GM23248 (cell line): ENCODE measurements around the gene CCDC175.

ENCODE experiments used
- EZH2 ChIP-seq: fragments of 200-600 bp; sonication (generic); IDR thresholded peaks from 2 replicates; pipeline ENCODE4 v1.6.1; 2018; ENCODE audit warnings: antibody characterized with exemption, mild to moderate bottlenecking; ENCODE audit not compliant: insufficient read depth, poor library complexity, severe bottlenecking
- EZH2phosphoT487 ChIP-seq: fragments of 200-600 bp; sonication (generic); IDR thresholded peaks from 2 replicates; pipeline ENCODE4 v1.6.1; 2018; ENCODE audit warnings: antibody characterized with exemption, moderate library complexity, mild to moderate bottlenecking, low read depth; ENCODE audit not compliant: insufficient read depth

GRCh38 chr14:59481871-59482540 lies 94.6 kb downstream of the CCDC175 start:
- TF ChIP-seq EZH2phosphoT487 (no peak), EZH2 (no peak)
